GM12878 (cell line): ENCODE results near the gene LGALS3. TPM values are rescaled to one million over a fixed set of nuclear protein-coding genes. Genes with fewer than 3 reads are reported as not detected.

Experiments
- ATAC-seq: fragments of 200-7000 bp; cut with Tn5 transposase; 3 replicates; pipeline ENCODE4 v1.9.1; 2020; ENCODE audit warnings: mild to moderate bottlenecking, moderate library complexity
- BruUV-seq: library from RNA; stranded (reverse); fragments of 400-500 nt; replicated peaks from 2 replicates; lab custom pipeline; 2021; lab: Mats Ljungman, UMichigan
- CTCF ChIA-PET: fragments of 300-600 bp; sonication (Branson Sonifier 250); formaldehyde crosslinking; extraction: SDS; loops from one replicate; lab custom pipeline; 2021; ENCODE audit warnings: inconsistent platforms; lab: Yijun Ruan, JAX
- POLR2A ChIA-PET: fragments of 350-600 bp; formaldehyde crosslinking; extraction: SDS; loops from one replicate; lab custom pipeline; 2021; ENCODE audit warnings: inconsistent platforms; lab: Charles Lee
- RAD21 ChIA-PET: fragments of 300-600 bp; sonication (Branson Sonifier 250); formaldehyde crosslinking; loops from one replicate; lab custom pipeline; 2023; ENCODE audit warnings: antibody characterized with exemption; ENCODE audit not compliant: unreplicated experiment; lab: Charles Lee
- SMC1A ChIA-PET: fragments of 300-600 bp; sonication (Branson Sonifier 250); formaldehyde crosslinking; loops from one replicate; lab custom pipeline; 2023; ENCODE audit not compliant: unreplicated experiment, uncharacterized antibody; lab: Charles Lee
- DNase-seq: peaks from one replicate; pipeline ENCODE4 v3.0.0-alpha.2; 2011; ENCODE audit warnings: low read depth, low spot score
- FAIRE-seq: peaks from 3 replicates; lab custom pipeline; 2011; peaks lifted over from hg19 to GRCh38; lab: Jason Lieb, UNC
- H2AFZ ChIP-seq: 2 replicates; pipeline ENCODE4 v1.6.0; 2011; ENCODE audit warnings: low read depth, low read length, control low read depth; ENCODE audit not compliant: control insufficient read depth
- H3K27ac ChIP-seq: 2 replicates; pipeline ENCODE4 v1.5.1; 2011; ENCODE audit warnings: control low read depth; ENCODE audit not compliant: control insufficient read depth, insufficient read depth
- H3K27me3 ChIP-seq, 2 experiments: replicated peaks in 1 of 2; 2 replicates each; pipeline versions ENCODE4 v1.6.0 to v1.6.1; 2011; ENCODE audit warnings: low read length in 1 of 2; ENCODE audit not compliant: control insufficient read depth in 2 of 2, insufficient read depth in 2 of 2
- H3K36me3 ChIP-seq, 2 experiments: 2 replicates each; pipeline ENCODE4 v1.5.1; 2011; ENCODE audit warnings: low read length in 1 of 2; ENCODE audit not compliant: control insufficient read depth in 2 of 2, insufficient read depth in 2 of 2
- H3K4me1 ChIP-seq: 2 replicates; pipeline ENCODE4 v1.6.1; 2011; ENCODE audit warnings: mild to moderate bottlenecking, low read length, moderate library complexity, mixed read lengths; ENCODE audit not compliant: control insufficient read depth, insufficient read depth
- H3K4me2 ChIP-seq: 2 replicates; pipeline ENCODE4 v1.6.0; 2011; ENCODE audit warnings: control low read depth; ENCODE audit not compliant: control insufficient read depth, insufficient read depth
- H3K4me3 ChIP-seq: fragments of 200-600 bp; sonication (generic); 2 replicates; pipeline ENCODE4 v1.5.1; 2016
- H3K79me2 ChIP-seq: 2 replicates; pipeline ENCODE4 v1.6.0; 2011; ENCODE audit warnings: low read length; ENCODE audit not compliant: control insufficient read depth, insufficient read depth
- H3K9ac ChIP-seq: 2 replicates; pipeline ENCODE4 v1.8.0; 2011; ENCODE audit warnings: low read length, control low read depth, mixed read lengths; ENCODE audit not compliant: control insufficient read depth, insufficient read depth
- H3K9me3 ChIP-seq: replicated peaks from 3 replicates; pipeline ENCODE4 v1.5.1; 2011; ENCODE audit warnings: mild to moderate bottlenecking, low read length; ENCODE audit not compliant: control insufficient read depth, insufficient read depth
- H4K20me1 ChIP-seq: 2 replicates; pipeline ENCODE4 v1.6.0; 2011; ENCODE audit not compliant: control insufficient read depth, insufficient read depth
- IKZF1 ChIP-seq: fragments of 450-650 bp; conservative IDR thresholded peaks from 2 replicates; pipeline ENCODE4 v1.6.1; 2017; ENCODE audit warnings: antibody characterized with exemption, mild to moderate bottlenecking
- SPI1 ChIP-seq: IDR thresholded peaks from 2 replicates; pipeline ENCODE4 v1.6.1; 2011; ENCODE audit warnings: low read depth, mild to moderate bottlenecking, low read length, moderate library complexity, borderline replicate concordance; ENCODE audit not compliant: insufficient read depth
- in situ Hi-C: fragments of 300-500 bp; cut with MboI; formaldehyde crosslinking; loops from 9 replicates; pipeline ENCODE4 v1.14.3; 2018; ENCODE audit warnings: mixed read lengths
- intact Hi-C: fragments of 100-400 bp; cut with micrococcal nuclease; formaldehyde crosslinking; loops from one replicate; pipeline ENCODE4 v1.14.2; 2022; ENCODE audit not compliant: unreplicated experiment
- polyA plus RNA-seq, 11 experiments: library from polyadenylated mRNA; depleted of rRNA in 4 of 11; unstranded in 6 of 11; stranded (reverse) in 5 of 11; fragments of >200 nt; fragmentation: Nextera tagmentation in 4 of 11; fragmentation: Illumina TruSeq in 1 of 11; extraction: Ambion mirVana in 4 of 11; extraction: Trizol in 1 of 11; gene quantifications; 1 replicate in 1 of 11; 2 replicates in 10 of 11; pipeline versions ENCODE4 v1.2.1 to v1.2.3, GENCODE V29; 2011 to 2016; ENCODE audit warnings: inconsistent platforms in 2 of 11, missing spikeins in 2 of 11, low read depth in 1 of 11
- total RNA-seq, 4 experiments: library from RNA; depleted of rRNA in 3 of 4; stranded (reverse); fragments of >200 nt in 3 of 4; fragmentation: Illumina TruSeq in 1 of 4; extraction: Trizol in 1 of 4; gene quantifications; 2 replicates each; pipeline versions ENCODE4 v1.2.1 to v1.2.3, GENCODE V29; 2013 to 2021
- TF ChIP-seq, protein P1 (sequence below): IDR thresholded peaks from 2 replicates; pipeline ENCODE4 v1.6.1; 2012; ENCODE audit warnings: mild to moderate bottlenecking, low read depth, low read length

Gene LGALS3
- total and polyA plus RNA-seq, 10 of the 15 experiments (the other 5 are each of a cell fraction or from before 2014, with no cell fraction given), result 1.5 to 34.2 (median 18.4) TPM

DNA sequence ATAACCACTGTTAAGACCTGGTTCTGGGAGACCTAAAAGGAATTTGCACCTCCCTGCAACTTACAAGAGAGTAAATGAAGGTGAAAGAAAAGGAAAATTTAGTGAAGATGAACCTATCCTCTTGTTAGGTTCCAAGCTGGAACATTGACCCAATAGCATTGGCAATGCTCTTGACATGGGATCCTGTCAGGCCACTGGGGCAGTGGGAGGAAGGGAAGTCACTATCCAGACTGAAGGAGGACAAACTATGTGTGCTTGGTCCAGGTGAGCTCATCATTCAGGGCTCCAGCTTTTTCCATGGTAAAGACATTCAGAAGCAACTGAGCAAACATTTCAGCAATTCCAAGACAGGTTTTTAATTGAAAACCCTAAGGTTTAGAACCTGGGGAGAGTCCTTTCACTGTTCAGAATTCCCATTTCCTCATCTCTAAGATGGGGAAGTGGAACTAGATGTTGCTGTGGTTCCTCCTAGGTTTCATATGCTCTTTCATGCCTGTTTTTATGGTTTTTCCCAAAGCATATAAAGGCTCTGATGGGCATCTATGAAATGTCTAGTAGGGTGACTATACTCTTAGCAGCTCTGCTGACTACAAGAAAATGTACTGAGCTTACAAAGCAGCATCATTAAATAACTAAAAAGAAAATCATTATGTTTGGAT, 44.5 kb upstream of the LGALS3 start:
- H3K9me3 ChIP-seq, result no peaks in the 10 kb centered on the region; the same call in 2 of the 3 replicates
- in situ Hi-C loops, result no loop called here
- no TSS peak for BruUV-seq
- POLR2A ChIA-PET, result interaction anchor here (0.8 to 1.3 kb wide), 3 partner anchors 12 to 33 kb away, joined by 3 to 4 read pairs (median 3); partner anchors contain the start of gene MAPK1IP1L
- no peak for DNase-seq
- H4K20me1 ChIP-seq, result no peaks in the 10 kb centered on the region
- SMC1A ChIA-PET, result interaction anchor here (0.7 to 2.9 kb wide), 10 partner anchors 8 to 76 kb away, joined by 3 to 10 read pairs (median 4); partner anchors contain the start of gene MAPK1IP1L
- H3K4me3 ChIP-seq, result no peak overlapping the region
- no peak for ATAC-seq
- no peaks in the 10 kb centered on the region for H3K27me3 ChIP-seq
- no peaks in the 10 kb centered on the region for H3K4me1 ChIP-seq
- no peaks in the 10 kb centered on the region for H3K36me3 ChIP-seq
- H3K27ac ChIP-seq, result no peak overlapping the region
- H2AFZ ChIP-seq, result no peak overlapping the region
- CTCF ChIA-PET, result interaction anchor here (1.0 to 2.4 kb wide), 5 partner anchors 18 to 79 kb away, joined by 3 to 9 read pairs (median 3); no protein-coding TSS in a partner anchor
- no peaks in the 10 kb centered on the region for H3K79me2 ChIP-seq
- H3K4me2 ChIP-seq, result no peak overlapping the region
- intact Hi-C loops, result no loop called here
- no peak overlapping the region for H3K9ac ChIP-seq
- RAD21 ChIA-PET, result interaction anchor here (1.0 to 2.1 kb wide), 4 partner anchors 10 to 34 kb away, joined by 4 to 7 read pairs (median 4); no protein-coding TSS in a partner anchor
- no peak for FAIRE-seq
- 0 out of 2 replicates have a peak, but pooled peaks have one; percentile 16 for TF ChIP-seq IKZF1
- TF ChIP-seq SPI1, result peak; percentile 43; the same call in 1 of the 2 replicates
- TF ChIP-seq, protein P1, sequence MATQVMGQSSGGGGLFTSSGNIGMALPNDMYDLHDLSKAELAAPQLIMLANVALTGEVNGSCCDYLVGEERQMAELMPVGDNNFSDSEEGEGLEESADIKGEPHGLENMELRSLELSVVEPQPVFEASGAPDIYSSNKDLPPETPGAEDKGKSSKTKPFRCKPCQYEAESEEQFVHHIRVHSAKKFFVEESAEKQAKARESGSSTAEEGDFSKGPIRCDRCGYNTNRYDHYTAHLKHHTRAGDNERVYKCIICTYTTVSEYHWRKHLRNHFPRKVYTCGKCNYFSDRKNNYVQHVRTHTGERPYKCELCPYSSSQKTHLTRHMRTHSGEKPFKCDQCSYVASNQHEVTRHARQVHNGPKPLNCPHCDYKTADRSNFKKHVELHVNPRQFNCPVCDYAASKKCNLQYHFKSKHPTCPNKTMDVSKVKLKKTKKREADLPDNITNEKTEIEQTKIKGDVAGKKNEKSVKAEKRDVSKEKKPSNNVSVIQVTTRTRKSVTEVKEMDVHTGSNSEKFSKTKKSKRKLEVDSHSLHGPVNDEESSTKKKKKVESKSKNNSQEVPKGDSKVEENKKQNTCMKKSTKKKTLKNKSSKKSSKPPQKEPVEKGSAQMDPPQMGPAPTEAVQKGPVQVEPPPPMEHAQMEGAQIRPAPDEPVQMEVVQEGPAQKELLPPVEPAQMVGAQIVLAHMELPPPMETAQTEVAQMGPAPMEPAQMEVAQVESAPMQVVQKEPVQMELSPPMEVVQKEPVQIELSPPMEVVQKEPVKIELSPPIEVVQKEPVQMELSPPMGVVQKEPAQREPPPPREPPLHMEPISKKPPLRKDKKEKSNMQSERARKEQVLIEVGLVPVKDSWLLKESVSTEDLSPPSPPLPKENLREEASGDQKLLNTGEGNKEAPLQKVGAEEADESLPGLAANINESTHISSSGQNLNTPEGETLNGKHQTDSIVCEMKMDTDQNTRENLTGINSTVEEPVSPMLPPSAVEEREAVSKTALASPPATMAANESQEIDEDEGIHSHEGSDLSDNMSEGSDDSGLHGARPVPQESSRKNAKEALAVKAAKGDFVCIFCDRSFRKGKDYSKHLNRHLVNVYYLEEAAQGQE, result no peak
